ENCODE results near the gene MYBPC2. TPM values are rescaled to one million over a fixed set of nuclear protein-coding genes. Genes with fewer than 3 reads are reported as not detected.

MYBPC2 gene
- total RNA-seq, 4 donors from 2014 or later, result 0.05 to 1.3 (median 0.15) TPM; not detected in 1

DNA sequence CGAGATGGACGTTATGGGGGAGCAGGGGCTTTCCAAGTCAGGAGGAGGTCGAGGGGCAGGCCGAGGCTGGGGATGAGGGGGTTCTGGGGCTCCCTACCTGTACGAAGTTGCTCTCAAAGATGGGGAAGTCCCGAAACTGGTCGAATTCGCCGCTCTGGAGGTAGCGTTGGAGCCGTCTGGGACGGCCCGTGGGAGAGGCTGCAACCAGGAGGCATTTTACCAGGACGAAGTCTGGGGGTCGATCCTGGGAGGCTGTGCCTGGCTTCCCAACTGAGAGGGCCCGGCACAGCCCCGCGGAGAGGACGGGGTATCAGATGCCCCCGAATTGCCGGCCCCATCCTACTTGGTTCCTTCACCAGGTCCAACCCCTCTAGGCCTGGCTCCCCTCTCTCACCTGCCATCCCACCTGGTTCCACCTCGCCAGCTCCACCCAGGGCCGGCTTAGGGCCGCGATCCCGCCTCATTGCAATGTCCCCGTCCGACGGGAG is 43.1 kb downstream of the MYBPC2 start:
- H3K4me3 ChIP-seq (ENCODE audit: low read depth, poor library complexity, severe bottlenecking), result no peak overlapping the region
- TF ChIP-seq POLR2A (IDR thresholded peaks at IDR 0.05), result no peak
- TF ChIP-seq, protein P1, sequence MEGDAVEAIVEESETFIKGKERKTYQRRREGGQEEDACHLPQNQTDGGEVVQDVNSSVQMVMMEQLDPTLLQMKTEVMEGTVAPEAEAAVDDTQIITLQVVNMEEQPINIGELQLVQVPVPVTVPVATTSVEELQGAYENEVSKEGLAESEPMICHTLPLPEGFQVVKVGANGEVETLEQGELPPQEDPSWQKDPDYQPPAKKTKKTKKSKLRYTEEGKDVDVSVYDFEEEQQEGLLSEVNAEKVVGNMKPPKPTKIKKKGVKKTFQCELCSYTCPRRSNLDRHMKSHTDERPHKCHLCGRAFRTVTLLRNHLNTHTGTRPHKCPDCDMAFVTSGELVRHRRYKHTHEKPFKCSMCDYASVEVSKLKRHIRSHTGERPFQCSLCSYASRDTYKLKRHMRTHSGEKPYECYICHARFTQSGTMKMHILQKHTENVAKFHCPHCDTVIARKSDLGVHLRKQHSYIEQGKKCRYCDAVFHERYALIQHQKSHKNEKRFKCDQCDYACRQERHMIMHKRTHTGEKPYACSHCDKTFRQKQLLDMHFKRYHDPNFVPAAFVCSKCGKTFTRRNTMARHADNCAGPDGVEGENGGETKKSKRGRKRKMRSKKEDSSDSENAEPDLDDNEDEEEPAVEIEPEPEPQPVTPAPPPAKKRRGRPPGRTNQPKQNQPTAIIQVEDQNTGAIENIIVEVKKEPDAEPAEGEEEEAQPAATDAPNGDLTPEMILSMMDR (IDR thresholded peaks at IDR 0.05), result no peak
- DNase-seq (ENCODE audit: low spot score in 2 of 2), result no peak
- WGBS, 2 donors, result 69 to 77% methylated on average over 27 to 29 of the region's 29 CpGs
- intact Hi-C loops (cut with DNase I; ENCODE audit: low total_unique reads), result no loop called here

DNA sequence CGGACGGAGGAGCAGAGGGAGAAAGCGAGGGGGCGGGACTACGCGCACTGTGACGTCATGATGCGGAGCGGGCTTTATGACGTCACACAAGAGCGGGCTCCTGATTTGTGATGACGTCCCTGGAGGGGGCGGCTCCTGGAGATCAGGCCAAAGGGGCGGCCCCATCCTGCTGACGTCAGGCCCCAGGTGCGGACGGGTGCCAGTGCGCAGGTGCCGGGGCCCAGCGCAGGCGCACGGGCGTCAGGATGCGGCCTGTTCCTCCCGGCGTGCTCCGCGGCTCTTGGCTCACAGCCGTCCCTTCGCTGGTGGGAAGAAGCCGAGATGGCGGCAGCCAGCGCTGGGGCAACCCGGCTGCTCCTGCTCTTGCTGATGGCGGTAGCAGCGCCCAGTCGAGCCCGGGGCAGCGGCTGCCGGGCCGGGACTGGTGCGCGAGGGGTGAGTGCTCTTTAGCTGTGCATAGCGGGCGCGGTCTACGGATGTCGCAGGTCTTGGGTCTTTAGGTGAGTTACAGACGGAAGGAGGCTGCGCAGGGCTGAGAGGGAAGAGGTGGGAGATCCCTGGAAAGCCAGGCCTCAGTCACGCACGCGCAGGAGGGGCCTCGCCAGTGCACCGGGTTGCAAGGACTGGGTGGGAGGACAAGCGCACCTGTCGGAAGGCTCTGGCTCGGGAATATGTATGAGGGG is 43.7 kb downstream of the MYBPC2 start, which contains the start of the genes EMC10 and GARIN5A:
EMC10 (plus strand) TSS at position 284 of the 683 bp plus-strand sequence; CDS start at position 322, 38 bp downstream.
GARIN5A (minus strand) TSS at position 625 of the 683 bp plus-strand sequence; CDS start at position 165, 460 bp downstream.
- DNase-seq (ENCODE audit: low spot score in 2 of 2), result peak; percentile 78 to 96
- no peak for TF ChIP-seq POLR2A (IDR thresholded peaks at IDR 0.05)
- TF ChIP-seq, protein P1 (IDR thresholded peaks at IDR 0.05), result no peak

DNA sequence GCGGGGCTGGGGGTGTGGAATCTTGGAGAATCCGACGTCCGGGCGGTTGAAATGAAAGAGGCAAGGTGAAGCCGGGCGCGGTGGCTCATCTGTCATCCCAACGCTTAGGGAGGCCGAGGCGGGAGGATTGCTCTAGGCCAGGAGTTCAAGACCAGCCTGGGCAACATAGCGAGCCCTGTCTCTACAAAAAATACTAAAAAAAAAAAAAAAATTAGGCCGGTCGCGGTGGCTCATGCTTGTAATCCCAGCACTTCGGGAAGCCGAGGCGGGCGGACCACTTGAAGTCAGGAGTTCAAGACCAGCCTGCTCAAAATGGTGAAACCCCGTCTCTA is 44.2 kb downstream of the MYBPC2 start:
- intact Hi-C loops (cut with DNase I; ENCODE audit: low total_unique reads), result no loop called here
- WGBS, 2 donors, result 22 to 25% methylated on average over 16 to 20 of the region's 20 CpGs
- DNase-seq (ENCODE audit: low spot score in 2 of 2), result no peak
- TF ChIP-seq POLR2A (IDR thresholded peaks at IDR 0.05), result no peak
- TF ChIP-seq, protein P1 (IDR thresholded peaks at IDR 0.05), result no peak
- peak overlapping the region; percentile 82 for H3K4me3 ChIP-seq (ENCODE audit: low read depth, poor library complexity, severe bottlenecking)

More for the DNA sequence above, 43.7 kb downstream of the MYBPC2 start, which contains the start of the genes EMC10 and GARIN5A:
- WGBS, 2 donors, result 2% methylated on average over 51 to 55 of the region's 58 CpGs
- intact Hi-C loops (cut with DNase I; ENCODE audit: low total_unique reads), result no loop called here
- H3K4me3 ChIP-seq (ENCODE audit: low read depth, poor library complexity, severe bottlenecking), result peak within 1 kb of the TSS; percentile 82

DNA sequence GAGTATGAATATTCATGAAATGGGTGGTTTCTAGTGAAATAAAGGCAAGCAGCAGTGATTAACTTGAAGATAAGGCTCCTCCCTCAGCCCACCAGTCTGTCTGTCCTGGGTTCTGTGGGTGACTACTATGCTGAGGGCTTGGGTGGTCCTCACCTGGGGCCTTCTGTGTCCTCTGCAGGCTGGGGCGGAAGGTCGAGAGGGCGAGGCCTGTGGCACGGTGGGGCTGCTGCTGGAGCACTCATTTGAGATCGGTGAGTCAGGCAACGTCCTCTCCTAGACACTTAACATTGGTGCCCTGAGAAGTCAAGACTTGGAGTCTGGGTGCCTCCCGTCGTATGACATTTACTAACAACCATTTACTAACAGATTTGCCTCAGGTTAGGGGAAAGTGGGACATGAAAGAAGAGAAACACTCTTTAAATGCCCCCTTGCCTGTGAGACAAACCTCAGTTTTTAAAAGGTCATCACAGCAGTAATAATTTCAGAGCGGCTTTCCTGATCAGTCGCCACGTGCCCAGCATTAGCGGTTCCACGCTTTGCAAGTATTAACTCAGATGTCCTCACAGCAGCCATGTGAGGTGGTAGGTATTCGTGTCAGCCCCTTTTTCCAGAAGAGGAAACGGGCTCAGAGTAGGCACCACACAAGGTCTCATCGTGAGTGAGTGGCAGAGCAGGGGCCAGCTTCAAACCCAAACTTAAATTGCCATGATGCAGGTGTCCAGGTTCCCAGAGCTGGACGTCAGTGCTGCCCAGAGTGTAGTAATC is 45.2 kb downstream of the MYBPC2 start:
- DNase-seq (ENCODE audit: low spot score in 2 of 2), result no peak
- WGBS, 2 donors, result 87 to 92% methylated on average over 17 of the region's 17 CpGs
- intact Hi-C loops (cut with DNase I; ENCODE audit: low total_unique reads), result no loop called here
- H3K4me3 ChIP-seq (ENCODE audit: low read depth, poor library complexity, severe bottlenecking), result no peak overlapping the region
- TF ChIP-seq POLR2A (IDR thresholded peaks at IDR 0.05), result no peak

GRCh38 chr19:50478901-50479715 is 46.4 kb downstream of the MYBPC2 start:
- H3K4me3 ChIP-seq (ENCODE audit: low read depth, poor library complexity, severe bottlenecking), result no peak overlapping the region
- TF ChIP-seq POLR2A (IDR thresholded peaks at IDR 0.05), result no peak
- TF ChIP-seq, protein P1 (IDR thresholded peaks at IDR 0.05), result no peak
- 76 to 85% methylated on average over 18 to 19 of the region's 19 CpGs for WGBS, 2 donors
- DNase-seq (ENCODE audit: low spot score in 2 of 2), result no peak
- intact Hi-C loops (cut with DNase I; ENCODE audit: low total_unique reads), result no loop called here

Measured in lower leg skin (tissue), 4 donors.